H1 (cell line): Measurements from ENCODE around the gene NCKIPSD.

ENCODE experiments used
- CREB1 ChIP-seq: IDR thresholded peaks from 2 replicates; pipeline ENCODE4 v1.6.1; 2012; ENCODE audit warnings: inconsistent platforms
- EGR1 ChIP-seq: IDR thresholded peaks from 2 replicates; pipeline ENCODE4 v1.6.1; 2011; ENCODE audit warnings: low read depth, low read length, borderline replicate concordance
- GABPA ChIP-seq: IDR thresholded peaks from 2 replicates; pipeline ENCODE4 v1.6.1; 2011; ENCODE audit warnings: mild to moderate bottlenecking, low read length, moderate library complexity, borderline replicate concordance; ENCODE audit not compliant: insufficient read depth
- POLR2A ChIP-seq, 2 experiments: IDR thresholded peaks; 1 replicate in 1 of 2; 2 replicates in 1 of 2; pipeline ENCODE4 v1.6.1; 2011; ENCODE audit warnings: low read depth in 2 of 2, low read length in 2 of 2, mild to moderate bottlenecking in 2 of 2; ENCODE audit errors: control extremely low read depth in 1 of 2
- RAD21 ChIP-seq, 2 experiments: IDR thresholded peaks in 1 of 2; conservative IDR thresholded peaks in 1 of 2; 2 replicates each; pipeline ENCODE4 v1.6.1; 2011; ENCODE audit warnings: low read depth in 2 of 2, low read length in 2 of 2, improper control_type of control experiment in 1 of 2, inconsistent platforms in 1 of 2, mild to moderate bottlenecking in 1 of 2, moderate library complexity in 1 of 2
- TCF12 ChIP-seq: IDR thresholded peaks from 2 replicates; pipeline ENCODE4 v1.6.1; 2011; ENCODE audit warnings: low read depth, mild to moderate bottlenecking, low read length
- TF ChIP-seq, protein P1 (sequence below), 3 experiments: IDR thresholded peaks; 1 replicate in 2 of 3; 2 replicates in 1 of 3; pipeline versions ENCODE4 v1.5.1 to v1.6.1; 2011; ENCODE audit warnings: low read length in 3 of 3, mild to moderate bottlenecking in 3 of 3, inconsistent platforms in 2 of 3, low read depth in 1 of 3, moderate library complexity in 1 of 3; ENCODE audit not compliant: insufficient read depth in 1 of 3; ENCODE audit errors: control extremely low read depth in 1 of 3
- TF ChIP-seq, protein P2 (sequence below): IDR thresholded peaks from 2 replicates; pipeline ENCODE4 v1.6.1; 2012; ENCODE audit warnings: inconsistent platforms

DNA sequence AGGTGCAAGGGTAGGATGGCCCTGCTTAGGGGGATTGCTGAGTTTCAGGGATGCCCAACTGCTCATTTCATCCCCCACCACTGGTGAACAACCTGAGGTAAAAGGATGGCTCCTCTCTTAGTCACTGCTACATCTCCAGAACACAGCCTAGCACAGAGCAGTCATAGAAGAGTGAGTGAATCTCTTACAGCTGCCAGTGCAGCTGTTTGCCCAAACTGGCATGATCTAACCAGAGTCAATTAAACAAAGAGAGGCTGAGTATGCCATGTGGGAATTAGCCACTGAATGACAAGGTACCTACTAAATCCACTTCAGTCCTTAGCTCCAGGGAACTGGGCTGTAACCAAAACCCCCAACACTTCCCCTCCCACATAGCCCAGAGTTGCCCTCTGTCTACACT, 6.8 kb upstream of the NCKIPSD start:
- TF ChIP-seq, protein P1, sequence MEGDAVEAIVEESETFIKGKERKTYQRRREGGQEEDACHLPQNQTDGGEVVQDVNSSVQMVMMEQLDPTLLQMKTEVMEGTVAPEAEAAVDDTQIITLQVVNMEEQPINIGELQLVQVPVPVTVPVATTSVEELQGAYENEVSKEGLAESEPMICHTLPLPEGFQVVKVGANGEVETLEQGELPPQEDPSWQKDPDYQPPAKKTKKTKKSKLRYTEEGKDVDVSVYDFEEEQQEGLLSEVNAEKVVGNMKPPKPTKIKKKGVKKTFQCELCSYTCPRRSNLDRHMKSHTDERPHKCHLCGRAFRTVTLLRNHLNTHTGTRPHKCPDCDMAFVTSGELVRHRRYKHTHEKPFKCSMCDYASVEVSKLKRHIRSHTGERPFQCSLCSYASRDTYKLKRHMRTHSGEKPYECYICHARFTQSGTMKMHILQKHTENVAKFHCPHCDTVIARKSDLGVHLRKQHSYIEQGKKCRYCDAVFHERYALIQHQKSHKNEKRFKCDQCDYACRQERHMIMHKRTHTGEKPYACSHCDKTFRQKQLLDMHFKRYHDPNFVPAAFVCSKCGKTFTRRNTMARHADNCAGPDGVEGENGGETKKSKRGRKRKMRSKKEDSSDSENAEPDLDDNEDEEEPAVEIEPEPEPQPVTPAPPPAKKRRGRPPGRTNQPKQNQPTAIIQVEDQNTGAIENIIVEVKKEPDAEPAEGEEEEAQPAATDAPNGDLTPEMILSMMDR (IDR thresholded peaks at IDR 0.05; ENCODE audit: control extremely low read depth in 1 of 3, insufficient read depth in 1 of 3, low read depth in 1 of 3, low read length in 3 of 3) = no peak
- TF ChIP-seq RAD21 (IDR thresholded peaks at IDR 0.05 in 1 of 2, conservative IDR thresholded peaks at IDR 0.05 in 1 of 2; ENCODE audit: low read depth in 2 of 2, low read length in 2 of 2) (no peak), POLR2A (IDR thresholded peaks at IDR 0.05; ENCODE audit: control extremely low read depth in 1 of 2, low read depth in 2 of 2, low read length in 2 of 2) (no peak), GABPA (no peak), EGR1 (no peak), CREB1 (no peak), TCF12 (no peak)
- TF ChIP-seq, protein P2, sequence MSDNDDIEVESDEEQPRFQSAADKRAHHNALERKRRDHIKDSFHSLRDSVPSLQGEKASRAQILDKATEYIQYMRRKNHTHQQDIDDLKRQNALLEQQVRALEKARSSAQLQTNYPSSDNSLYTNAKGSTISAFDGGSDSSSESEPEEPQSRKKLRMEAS = no peak
